ENCODE data around the gene HINT2. TPM values are rescaled to one million over a fixed set of nuclear protein-coding genes. Genes with fewer than 3 reads are reported as not detected.

Gene HINT2
- total RNA-seq, 1 experiment from 2014 or later: 35.9 TPM

DNA sequence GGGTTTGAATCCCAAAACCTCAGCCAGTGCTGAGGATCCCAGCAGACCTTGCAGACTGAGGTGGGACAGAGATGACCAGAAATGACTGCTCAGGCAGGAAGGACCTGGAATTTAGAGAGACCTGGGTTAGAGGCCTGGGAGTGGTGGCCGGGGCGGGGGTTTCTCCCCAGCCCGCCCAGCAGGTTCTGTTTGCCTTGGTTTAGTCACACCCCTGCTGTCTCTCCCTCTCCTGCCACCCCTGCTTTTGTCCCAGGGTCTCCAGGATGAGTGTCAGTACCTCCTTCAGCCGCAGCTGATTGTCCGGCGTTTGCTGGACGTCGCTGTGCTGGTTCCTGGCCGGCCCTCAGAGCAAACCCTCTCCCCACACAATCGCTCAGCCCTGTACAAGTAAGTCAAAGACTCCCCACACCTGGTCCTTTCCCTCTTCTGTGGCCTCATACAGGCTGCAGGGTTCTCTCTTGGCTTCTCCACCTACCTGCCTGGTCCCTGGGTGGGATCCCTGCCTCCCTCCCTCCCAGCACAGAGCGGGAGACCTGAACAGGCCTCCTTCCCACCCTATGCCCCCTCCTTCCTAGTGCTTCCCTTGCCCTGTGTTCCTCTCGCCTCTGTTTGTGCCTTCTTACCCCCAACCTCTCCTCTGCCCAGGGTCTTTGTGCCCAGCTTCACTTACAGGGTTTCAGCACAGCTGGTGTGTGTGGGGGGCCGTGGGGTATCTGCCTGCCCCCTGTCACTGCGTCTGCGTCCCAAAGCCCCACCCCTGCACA, 26.2 kb upstream of the HINT2 start:
- no peak overlapping the region for H2BK12ac ChIP-seq (ENCODE audit: insufficient read length, low read depth, low read length)
- no peak overlapping the region for H3K14ac ChIP-seq (ENCODE audit: insufficient read depth, low read length)
- no peaks in the 10 kb centered on the region for H4K20me1 ChIP-seq (ENCODE audit: control insufficient read depth, insufficient read depth, insufficient read length)
- H3K9ac ChIP-seq (ENCODE audit: extremely low read depth, insufficient read length, low read length): no peak overlapping the region
- no peak overlapping the region for H4K8ac ChIP-seq (replicated peaks; ENCODE audit: insufficient read length, low read depth, low read length)
- peaks cover 23% of the 10 kb centered on the region for H3K27me3 Mint-ChIP-seq (ENCODE audit: low read depth)
- H2AFZ ChIP-seq (ENCODE audit: low read length): no peak overlapping the region
- DNase-seq: no peak
- H3K56ac ChIP-seq (ENCODE audit: insufficient read length, low read depth, low read length): no peak overlapping the region
- H3K79me1 ChIP-seq (ENCODE audit: insufficient read depth, low read depth, low read length, poor library complexity, severe bottlenecking): no peaks in the 10 kb centered on the region
- no peak overlapping the region for H3K23ac ChIP-seq (ENCODE audit: insufficient read length, low read depth, low read length)
- no peak overlapping the region for H3K4me2 ChIP-seq (ENCODE audit: insufficient read depth, insufficient read length, low read length)
- no CpG with 5 or more reads among the region's 15 CpGs for WGBS (ENCODE audit: extremely low coverage, insufficient read length, low lambda C conversion rate)
- no peak overlapping the region for H2BK15ac ChIP-seq (ENCODE audit: low read depth, low read length)
- peaks cover 4% of the 10 kb centered on the region for H3K23me2 ChIP-seq (ENCODE audit: insufficient read length, low read depth, low read length, poor library complexity, severe bottlenecking)
- H3K18ac ChIP-seq (ENCODE audit: insufficient read length, low read depth, low read length): no peak overlapping the region
- H3K4me3 Mint-ChIP-seq: no peak overlapping the region; a peak in 1 of 5 replicates
- no peak overlapping the region for H3T11ph ChIP-seq (ENCODE audit: low read length)
- peaks cover 26 to 36% of the 10 kb centered on the region in 2 experiments for H3K4me1 Mint-ChIP-seq
- H3K79me2 ChIP-seq (ENCODE audit: insufficient read depth, low read length): no peaks in the 10 kb centered on the region
- no peaks in the 10 kb centered on the region for H3K27me3 ChIP-seq (ENCODE audit: insufficient read depth, low read length)
- H3K9me3 Mint-ChIP-seq: no peaks in the 10 kb centered on the region
- no peaks in the 10 kb centered on the region; a peak in 2 of 7 replicates for H3K36me3 Mint-ChIP-seq (ENCODE audit: insufficient read depth in 1 of 3, low read depth in 3 of 3)
- H3K27ac ChIP-seq (ENCODE audit: insufficient read length, low read depth, low read length): no peak overlapping the region
- H4K91ac ChIP-seq (ENCODE audit: insufficient read length, low read depth, low read length): no peak overlapping the region
- peaks cover 14% of the 10 kb centered on the region; the same call in 1 of the 2 replicates for H3K4me1 ChIP-seq (ENCODE audit: insufficient read depth, low read length)
- no peak overlapping the region for H2BK20ac ChIP-seq (ENCODE audit: low read depth, low read length, poor library complexity, severe bottlenecking)
- TF ChIP-seq CTCF (conservative IDR thresholded peaks at IDR 0.05): no peak
- no peak overlapping the region for H3K4ac ChIP-seq (ENCODE audit: low read depth, low read length)
- no peak overlapping the region for H3K27ac Mint-ChIP-seq
- H4K5ac ChIP-seq (ENCODE audit: insufficient read length, low read depth, low read length): no peak overlapping the region
- H3K9me3 ChIP-seq (ENCODE audit: control insufficient read depth, low read depth, low read length): no peaks in the 10 kb centered on the region
- H2AK5ac ChIP-seq (ENCODE audit: insufficient read length, low read length): no peak overlapping the region
- no peak overlapping the region for H2BK5ac ChIP-seq (ENCODE audit: insufficient read length, low read length)
- no peak overlapping the region for H2BK120ac ChIP-seq (ENCODE audit: low read depth, low read length, poor library complexity, severe bottlenecking)

Data from H9 (cell line).